Loucy (cell line): ENCODE data around the gene FEZF1.

ENCODE experiments used
- H2AFZ ChIP-seq: fragments of 200-600 bp; sonication (generic); 2 replicates; pipeline ENCODE4 v1.6.0; 2016; ENCODE audit warnings: antibody characterized with exemption, mild to moderate bottlenecking, low read length, moderate library complexity
- H3F3A ChIP-seq: fragments of 200-600 bp; 2 replicates; pipeline ENCODE4 v1.6.0; 2016; ENCODE audit warnings: antibody characterized with exemption, low read depth, mild to moderate bottlenecking
- H3K27me3 ChIP-seq: fragments of 200-600 bp; sonication (generic); 2 replicates; pipeline ENCODE4 v1.6.1; 2014; ENCODE audit warnings: low read length, mild to moderate bottlenecking; ENCODE audit not compliant: insufficient read depth, poor library complexity, severe bottlenecking
- H3K36me3 ChIP-seq: fragments of 200-600 bp; sonication (generic); 2 replicates; pipeline ENCODE4 v1.6.1; 2016; ENCODE audit warnings: low read length; ENCODE audit not compliant: insufficient read depth
- H3K4me1 ChIP-seq: fragments of 200-600 bp; sonication (generic); 2 replicates; pipeline ENCODE4 v1.5.1; 2014; ENCODE audit warnings: low read length, mild to moderate bottlenecking; ENCODE audit not compliant: insufficient read depth, poor library complexity, severe bottlenecking
- H3K4me2 ChIP-seq: fragments of 200-600 bp; sonication (generic); 2 replicates; pipeline ENCODE4 v1.6.0; 2014; ENCODE audit warnings: antibody characterized with exemption, low read length, low read depth, mild to moderate bottlenecking; ENCODE audit not compliant: poor library complexity, severe bottlenecking
- H3K4me3 ChIP-seq: fragments of 200-600 bp; sonication (generic); 2 replicates; pipeline ENCODE4 v1.5.1; 2014; ENCODE audit warnings: low read length, mild to moderate bottlenecking, mixed read lengths; ENCODE audit not compliant: poor library complexity, severe bottlenecking
- H3K79me2 ChIP-seq: fragments of 200-600 bp; sonication (generic); 2 replicates; pipeline ENCODE4 v1.6.1; 2014; ENCODE audit warnings: low read length; ENCODE audit not compliant: insufficient read depth
- H3K9ac ChIP-seq: fragments of 200-600 bp; sonication (generic); 2 replicates; pipeline ENCODE4 v1.6.0; 2014; ENCODE audit warnings: mild to moderate bottlenecking, low read depth, low read length, moderate library complexity; ENCODE audit not compliant: poor library complexity, severe bottlenecking
- H3K9me2 ChIP-seq: fragments of 200-600 bp; sonication (generic); replicated peaks from 2 replicates; pipeline ENCODE4 v1.6.1; 2016; ENCODE audit warnings: low read depth, low read length, mixed read lengths
- H3K9me3 ChIP-seq: fragments of 200-600 bp; sonication (generic); 2 replicates; pipeline ENCODE4 v1.6.1; 2014; ENCODE audit warnings: mild to moderate bottlenecking, antibody characterized with exemption, low read length, low read depth; ENCODE audit not compliant: insufficient read depth
- H4K20me1 ChIP-seq: fragments of 200-600 bp; sonication (generic); 2 replicates; pipeline ENCODE4 v1.6.0; 2014; ENCODE audit warnings: antibody characterized with exemption, low read length, mild to moderate bottlenecking; ENCODE audit not compliant: insufficient read depth, poor library complexity, severe bottlenecking
- EZH2phosphoT487 ChIP-seq: fragments of 200-600 bp; IDR thresholded peaks from 2 replicates; pipeline ENCODE4 v1.6.1; 2018; ENCODE audit warnings: antibody characterized with exemption, mild to moderate bottlenecking, moderate library complexity, borderline replicate concordance
- TF ChIP-seq, protein P1 (sequence below): fragments of 200-600 bp; sonication (generic); conservative IDR thresholded peaks from 2 replicates; pipeline ENCODE4 v1.5.1; 2014; ENCODE audit warnings: mild to moderate bottlenecking, antibody characterized with exemption, low read length

The FEZF1 gene

GRCh38 chr7:122258971-122259370 is 45.6 kb downstream of the FEZF1 start:
- H3K9me2 ChIP-seq = no peaks in the 10 kb centered on the region
- no peaks in the 10 kb centered on the region for H4K20me1 ChIP-seq
- H3K4me1 ChIP-seq = no peaks in the 10 kb centered on the region
- no peaks in the 10 kb centered on the region for H3F3A ChIP-seq
- H3K36me3 ChIP-seq = no peaks in the 10 kb centered on the region
- no peak overlapping the region for H2AFZ ChIP-seq
- H3K4me2 ChIP-seq = no peak overlapping the region
- no peak overlapping the region for H3K9ac ChIP-seq
- H3K79me2 ChIP-seq = no peaks in the 10 kb centered on the region
- H3K9me3 ChIP-seq = peaks cover 2% of the 10 kb centered on the region; the same call in 1 of the 2 replicates
- no peak overlapping the region for H3K4me3 ChIP-seq
- H3K27me3 ChIP-seq = no peaks in the 10 kb centered on the region
- TF ChIP-seq, protein P1, sequence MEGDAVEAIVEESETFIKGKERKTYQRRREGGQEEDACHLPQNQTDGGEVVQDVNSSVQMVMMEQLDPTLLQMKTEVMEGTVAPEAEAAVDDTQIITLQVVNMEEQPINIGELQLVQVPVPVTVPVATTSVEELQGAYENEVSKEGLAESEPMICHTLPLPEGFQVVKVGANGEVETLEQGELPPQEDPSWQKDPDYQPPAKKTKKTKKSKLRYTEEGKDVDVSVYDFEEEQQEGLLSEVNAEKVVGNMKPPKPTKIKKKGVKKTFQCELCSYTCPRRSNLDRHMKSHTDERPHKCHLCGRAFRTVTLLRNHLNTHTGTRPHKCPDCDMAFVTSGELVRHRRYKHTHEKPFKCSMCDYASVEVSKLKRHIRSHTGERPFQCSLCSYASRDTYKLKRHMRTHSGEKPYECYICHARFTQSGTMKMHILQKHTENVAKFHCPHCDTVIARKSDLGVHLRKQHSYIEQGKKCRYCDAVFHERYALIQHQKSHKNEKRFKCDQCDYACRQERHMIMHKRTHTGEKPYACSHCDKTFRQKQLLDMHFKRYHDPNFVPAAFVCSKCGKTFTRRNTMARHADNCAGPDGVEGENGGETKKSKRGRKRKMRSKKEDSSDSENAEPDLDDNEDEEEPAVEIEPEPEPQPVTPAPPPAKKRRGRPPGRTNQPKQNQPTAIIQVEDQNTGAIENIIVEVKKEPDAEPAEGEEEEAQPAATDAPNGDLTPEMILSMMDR = no peak
- TF ChIP-seq EZH2phosphoT487 = no peak

DNA sequence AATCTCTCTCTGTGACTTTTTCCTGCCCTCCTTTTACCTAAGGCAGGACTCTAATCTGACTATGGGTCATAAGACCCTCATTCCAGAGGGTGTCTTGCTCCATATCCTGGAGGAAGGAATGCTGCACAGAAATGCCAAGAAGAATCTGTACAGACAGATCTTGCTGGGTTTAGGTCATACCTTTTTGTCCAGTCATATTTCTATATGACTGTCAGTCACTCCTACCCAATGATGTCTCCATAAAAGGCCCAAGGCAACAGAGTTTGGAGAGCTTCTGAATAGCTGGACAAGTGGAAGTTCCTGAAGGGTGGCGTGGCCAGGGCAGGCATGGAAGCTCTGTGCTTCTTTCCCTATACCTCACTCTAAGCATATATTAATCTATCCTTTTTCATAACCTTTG is 47.5 kb downstream of the FEZF1 start:
- peaks cover 2% of the 10 kb centered on the region; the same call in 1 of the 2 replicates for H3K9me3 ChIP-seq
- no peaks in the 10 kb centered on the region for H3F3A ChIP-seq
- no peaks in the 10 kb centered on the region for H3K27me3 ChIP-seq
- no peaks in the 10 kb centered on the region for H3K4me1 ChIP-seq
- H3K36me3 ChIP-seq = no peaks in the 10 kb centered on the region
- H3K79me2 ChIP-seq = no peaks in the 10 kb centered on the region
- H2AFZ ChIP-seq = no peak overlapping the region
- no peaks in the 10 kb centered on the region for H4K20me1 ChIP-seq
- H3K4me3 ChIP-seq = no peak overlapping the region
- H3K9ac ChIP-seq = no peak overlapping the region
- no peaks in the 10 kb centered on the region for H3K9me2 ChIP-seq
- TF ChIP-seq, protein P1 = no peak
- TF ChIP-seq EZH2phosphoT487 = no peak
- no peak overlapping the region for H3K4me2 ChIP-seq

- no peaks in the 10 kb centered on the region for H3K4me1 ChIP-seq
- H3K4me3 ChIP-seq = no peak overlapping the region
- no peaks in the 10 kb centered on the region for H3K27me3 ChIP-seq
Measured at GRCh38 chr7:122256046-122256445, 48.5 kb downstream of the FEZF1 start.

More at GRCh38 chr7:122256046-122256445, 48.5 kb downstream of the FEZF1 start:
- Histone ChIP-seq H2AFZ (no peak overlapping the region), H3K9ac (no peak overlapping the region), H4K20me1 (no peaks in the 10 kb centered on the region), H3K9me2 (no peaks in the 10 kb centered on the region), H3K9me3 (peaks cover 2% of the 10 kb centered on the region; the same call in 1 of the 2 replicates), H3F3A (no peaks in the 10 kb centered on the region), H3K79me2 (no peaks in the 10 kb centered on the region), H3K4me2 (no peak overlapping the region), H3K36me3 (no peaks in the 10 kb centered on the region)
- TF ChIP-seq, protein P1 = no peak
- TF ChIP-seq EZH2phosphoT487 = no peak
